Tibial nerve (tissue), 4 donors: ENCODE measurements around the gene TBC1D9. TPM values are rescaled to one million over a fixed set of nuclear protein-coding genes. Genes with fewer than 3 reads are reported as not detected.

Experiments
- DNase-seq, 2 donors: peaks; one replicate each; pipeline ENCODE4 v3.0.0-alpha.2; 2019; ENCODE audit warnings: low spot score in 2 of 2
- H3K27ac ChIP-seq, 4 donors: fragments of 200-600 bp; sonication (generic) in 3 of 4; one replicate each; pipeline ENCODE4 v1.5.1; 2017 to 2019; ENCODE audit warnings: mild to moderate bottlenecking in 1 of 4
- H3K27me3 ChIP-seq, 2 donors: fragments of 200-600 bp; sonication (generic) in 1 of 2; one replicate each; pipeline versions ENCODE4 v1.5.1 to v1.6.0; 2017 to 2019
- H3K36me3 ChIP-seq, 3 donors: fragments of 200-600 bp; sonication (generic); one replicate each; pipeline ENCODE4 v1.5.1; 2018 to 2019
- H3K4me1 ChIP-seq, 4 donors: fragments of 200-600 bp; sonication (generic) in 3 of 4; one replicate each; pipeline ENCODE4 v1.5.1; 2017 to 2019
- H3K4me3 ChIP-seq, 4 donors: fragments of 200-600 bp; sonication (generic) in 3 of 4; one replicate each; pipeline ENCODE4 v1.5.1; 2017 to 2019; ENCODE audit warnings: mild to moderate bottlenecking in 1 of 4, moderate library complexity in 1 of 4
- H3K9me3 ChIP-seq, 4 donors: fragments of 200-600 bp; sonication (generic) in 3 of 4; one replicate each; pipeline ENCODE4 v1.5.1; 2017 to 2019
- CTCF ChIP-seq, 5 experiments: fragments of 200-600 bp in 3 of 5; fragments of 450-650 bp in 2 of 5; sonication (generic) in 3 of 5; IDR thresholded peaks; one replicate each; pipeline ENCODE4 v1.5.1; 2016 to 2019; ENCODE audit warnings: antibody characterized with exemption in 5 of 5, mild to moderate bottlenecking in 3 of 5, moderate library complexity in 2 of 5
- EP300 ChIP-seq, 2 donors: sonication (generic); formaldehyde crosslinking; IDR thresholded peaks; one replicate each; pipeline ENCODE4 v1.6.1; 2017; ENCODE audit warnings: antibody characterized with exemption in 2 of 2, mild to moderate bottlenecking in 1 of 2
- POLR2A ChIP-seq, 2 donors: fragments of 450-650 bp; IDR thresholded peaks; one replicate each; pipeline ENCODE4 v1.6.1; 2017; ENCODE audit warnings: antibody characterized with exemption in 2 of 2, mild to moderate bottlenecking in 2 of 2, moderate library complexity in 2 of 2
- WGBS, 2 donors: methylation state at CpG; one replicate each; pipeline ENCODE4 v1.1.5; 2018; 5-methylcytosine and 5-hydroxymethylcytosine counted together
- total RNA-seq, 4 donors: library from RNA; depleted of rRNA; stranded (reverse); fragments of >200 nt; gene quantifications; one replicate each; pipeline ENCODE4 v1.1.0, GENCODE V29; 2016

The TBC1D9 gene
- total RNA-seq, 4 donors from 2014 or later: 18.4 to 23.7 (median 19.6) TPM

GRCh38 chr4:140684314-140684713 is 71.9 kb downstream of the TBC1D9 start:
- Histone ChIP-seq H3K36me3 (peaks cover 0 to 14% (median 0%) of the 10 kb centered on the region in 3 donors), H3K9me3 (no peaks in the 10 kb centered on the region), H3K27me3 (no peaks in the 10 kb centered on the region), H3K4me1 (peaks cover 0 to 14% (median 0%) of the 10 kb centered on the region in 4 donors), H3K4me3 (no peak overlapping the region), H3K27ac (no peak overlapping the region)
- no peak for TF ChIP-seq CTCF (IDR thresholded peaks at IDR 0.05)
- no peak for TF ChIP-seq POLR2A (IDR thresholded peaks at IDR 0.05)
- no peak for TF ChIP-seq EP300 (IDR thresholded peaks at IDR 0.05)
- no peak for DNase-seq

GRCh38 chr4:140681201-140681600 is 75.0 kb downstream of the TBC1D9 start:
- DNase-seq: no peak
- no peak overlapping the region for H3K4me3 ChIP-seq
- no peak overlapping the region for H3K27ac ChIP-seq
- no peaks in the 10 kb centered on the region for H3K9me3 ChIP-seq
- H3K36me3 ChIP-seq: peaks cover 0 to 44% (median 0%) of the 10 kb centered on the region in 3 donors
- 79 to 82% methylated on average over 3 of the region's 3 CpGs for WGBS, 2 donors
- H3K27me3 ChIP-seq: no peaks in the 10 kb centered on the region
- no peaks in the 10 kb centered on the region for H3K4me1 ChIP-seq
- TF ChIP-seq EP300 (IDR thresholded peaks at IDR 0.05) (no peak), CTCF (IDR thresholded peaks at IDR 0.05) (no peak), POLR2A (IDR thresholded peaks at IDR 0.05) (no peak)

- Histone ChIP-seq H3K9me3 (no peaks in the 10 kb centered on the region), H3K27me3 (no peaks in the 10 kb centered on the region), H3K4me1 (no peaks in the 10 kb centered on the region), H3K27ac (no peak overlapping the region), H3K4me3 (no peak overlapping the region), H3K36me3 (peaks cover 0 to 49% (median 0%) of the 10 kb centered on the region in 3 donors)
- DNase-seq: no peak
- TF ChIP-seq EP300 (IDR thresholded peaks at IDR 0.05): no peak
- TF ChIP-seq CTCF (IDR thresholded peaks at IDR 0.05): no peak
- no peak for TF ChIP-seq POLR2A (IDR thresholded peaks at IDR 0.05)
- WGBS, 2 donors: 100% methylated on average over 1 of the region's 1 CpG
Measured at GRCh38 chr4:140680686-140681085, 75.5 kb downstream of the TBC1D9 start.

- Histone ChIP-seq H3K27me3 (no peaks in the 10 kb centered on the region), H3K4me3 (no peak overlapping the region), H3K4me1 (no peaks in the 10 kb centered on the region), H3K9me3 (no peaks in the 10 kb centered on the region), H3K27ac (no peak overlapping the region), H3K36me3 (peaks cover 0 to 46% (median 0%) of the 10 kb centered on the region in 3 donors)
- WGBS, 2 donors: 84 to 86% methylated on average over 3 of the region's 3 CpGs
- no peak for TF ChIP-seq CTCF (IDR thresholded peaks at IDR 0.05)
- TF ChIP-seq POLR2A (IDR thresholded peaks at IDR 0.05): no peak
- no peak for TF ChIP-seq EP300 (IDR thresholded peaks at IDR 0.05)
- no peak for DNase-seq
Measured at GRCh38 chr4:140679576-140679975, 76.6 kb downstream of the TBC1D9 start.

GRCh38 chr4:140675599-140676231 is 80.5 kb downstream of the TBC1D9 start:
- Histone ChIP-seq H3K27me3 (no peaks in the 10 kb centered on the region), H3K36me3 (peaks cover 0 to 43% (median 0%) of the 10 kb centered on the region in 3 donors), H3K27ac (no peak overlapping the region), H3K4me1 (no peaks in the 10 kb centered on the region), H3K4me3 (no peak overlapping the region), H3K9me3 (no peaks in the 10 kb centered on the region)
- TF ChIP-seq EP300 (IDR thresholded peaks at IDR 0.05) (no peak), CTCF (IDR thresholded peaks at IDR 0.05) (no peak), POLR2A (IDR thresholded peaks at IDR 0.05) (no peak)
- 86 to 90% methylated on average over 4 of the region's 4 CpGs for WGBS, 2 donors
- DNase-seq: no peak
